Activated CD8-positive, alpha-beta memory T cell treated with anti-CD3 and anti-CD28 coated beads for 4 hours (primary cell): ENCODE data around the gene GADD45A.
A peak's percentile ranks its signal among the peaks of the same experiment; 100 is the strongest.
"Not testable (repeated sequence)": the region's sequence is repeated elsewhere in the genome, so short reads cannot be mapped to it uniquely, and the experiment has no call there.

Experiments used
- DNase-seq, 2 donors: peaks; one replicate each; pipeline ENCODE4 v3.0.0-alpha.2; 2020; ENCODE audit warnings: low read depth in 2 of 2

GADD45A gene

GRCh38 chr1:67685067-67685557 is at the start of gene GADD45A:
Gene GADD45A (plus strand): TSS chr1:67685201. CDS start chr1:67685495, 294 bp downstream.
- peak; percentile 87 to 91 for DNase-seq

- DNase-seq: no peak
Observed at GRCh38 chr1:67636146-67636545, 48.9 kb upstream of the GADD45A start.

- DNase-seq: no peak
Observed at GRCh38 chr1:67639361-67639760, 45.6 kb upstream of the GADD45A start.

GRCh38 chr1:67642629-67643028 is 42.4 kb upstream of the GADD45A start:
- no peak for DNase-seq

DNA sequence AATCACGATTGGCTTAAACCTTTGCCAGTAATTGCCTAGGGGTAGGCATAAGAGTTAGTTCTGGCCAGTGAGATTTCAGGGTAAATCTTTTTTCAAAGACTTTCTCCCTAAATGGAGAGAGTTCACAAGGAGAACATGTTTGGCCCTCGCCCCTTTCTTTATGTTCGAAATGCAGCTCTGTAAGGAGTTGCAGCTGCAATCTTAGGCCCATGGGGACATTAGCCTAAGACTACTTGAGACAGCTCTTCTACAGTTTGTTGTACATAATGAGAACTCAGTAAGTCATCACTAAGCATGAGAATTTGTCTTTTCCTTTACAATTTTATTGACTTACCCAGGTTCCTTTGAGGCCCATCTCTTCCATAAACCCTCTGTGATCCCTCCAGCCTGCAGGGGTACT is 40.4 kb upstream of the GADD45A start:
- no peak for DNase-seq

DNA sequence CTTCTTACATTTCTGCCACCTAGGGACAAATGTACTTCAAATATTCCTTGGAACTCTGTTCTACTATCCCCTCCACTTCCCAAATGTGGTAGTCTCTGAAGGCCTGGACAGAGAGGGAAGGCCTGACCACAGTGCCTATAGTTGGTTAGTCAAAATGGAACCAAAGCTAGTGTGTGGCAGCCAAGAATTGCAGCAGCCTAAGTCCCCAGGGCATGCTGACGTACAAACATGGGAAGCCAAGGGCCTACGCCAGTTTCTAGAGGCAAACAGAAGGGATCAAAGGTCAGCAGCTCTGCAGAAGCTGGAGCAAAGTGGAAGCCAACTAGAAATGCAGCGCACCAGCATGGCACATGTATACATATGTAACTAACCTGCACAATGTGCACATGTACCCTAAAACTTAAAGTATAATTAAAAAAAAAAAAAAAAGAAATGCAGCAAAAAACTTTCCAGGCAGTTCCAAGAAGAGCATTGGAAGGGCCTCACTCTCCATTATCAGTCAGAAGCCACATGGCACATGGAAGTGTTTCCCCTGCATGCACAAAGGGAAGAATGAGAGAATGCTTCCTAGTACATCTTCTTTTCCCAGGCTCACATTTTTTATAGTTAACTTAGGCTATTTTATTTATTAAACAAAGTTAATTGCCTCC is 39.4 kb upstream of the GADD45A start:
- no peak for DNase-seq

- no peak for DNase-seq
Observed at GRCh38 chr1:67646145-67647035, 38.6 kb upstream of the GADD45A start.

GRCh38 chr1:67647036-67647798 is 37.8 kb upstream of the GADD45A start:
- no peak for DNase-seq

DNA sequence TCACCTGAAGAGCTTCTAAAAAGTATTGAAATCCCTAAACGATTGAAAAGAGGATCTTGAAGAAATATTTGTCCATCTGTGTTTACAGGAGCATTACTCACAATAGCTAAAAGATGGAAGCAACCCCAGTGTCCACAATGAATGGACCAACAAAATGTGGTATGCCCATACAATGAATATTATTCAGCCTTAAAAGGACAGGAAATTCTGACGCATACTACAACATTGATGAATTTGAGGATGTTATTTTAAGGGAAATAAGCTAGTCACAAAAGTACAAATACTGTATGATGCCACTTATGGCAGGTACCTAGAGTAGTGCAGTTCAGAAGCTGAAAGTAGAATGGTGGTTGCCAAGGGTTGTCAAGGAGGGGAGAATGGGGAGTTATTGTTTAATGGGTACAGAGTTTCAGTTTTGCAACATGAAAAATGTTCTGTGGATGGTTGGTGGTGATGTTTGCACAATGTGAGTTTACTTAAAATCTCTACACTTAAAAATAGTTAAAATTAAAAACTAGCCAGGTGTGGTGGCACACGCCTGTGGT is 37.1 kb upstream of the GADD45A start:
- no peak for DNase-seq

DNA sequence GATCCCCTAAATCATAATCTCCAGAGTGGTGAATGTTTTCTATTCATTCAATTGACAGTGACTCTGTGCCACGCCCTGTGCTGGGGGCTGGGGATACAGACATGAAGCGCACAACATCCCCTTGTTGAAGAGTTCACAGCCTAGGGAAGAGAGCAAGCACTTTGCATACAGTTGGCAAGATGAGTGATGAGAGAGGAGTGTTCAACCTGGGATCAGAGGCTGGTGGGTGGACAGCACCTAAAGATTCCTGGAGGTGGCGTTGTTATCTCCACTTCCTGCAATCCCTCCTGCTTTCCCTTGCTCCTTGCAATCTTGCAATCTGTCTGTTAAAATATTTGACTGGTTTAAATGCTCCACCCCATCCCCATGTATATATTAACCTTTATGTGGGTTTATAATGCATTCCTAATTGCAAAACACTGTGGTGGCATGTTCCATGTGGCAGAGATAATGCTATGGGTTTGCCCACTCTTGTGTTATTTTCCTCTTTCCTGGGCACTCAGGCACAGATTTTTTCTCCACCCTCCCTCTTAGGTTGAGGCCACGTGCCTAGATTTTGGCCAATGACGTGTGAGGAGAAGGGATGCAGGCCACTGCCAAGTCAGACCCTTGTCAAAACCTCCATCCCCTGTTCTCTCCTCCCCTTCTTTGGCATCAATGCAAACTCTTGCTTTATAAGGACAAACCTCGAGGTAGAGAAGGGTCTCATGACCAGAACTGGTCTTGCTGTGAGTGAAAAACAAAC is 36.2 kb upstream of the GADD45A start:
- no peak for DNase-seq

GRCh38 chr1:67650061-67650460 is 34.9 kb upstream of the GADD45A start:
- DNase-seq: no peak

DNA sequence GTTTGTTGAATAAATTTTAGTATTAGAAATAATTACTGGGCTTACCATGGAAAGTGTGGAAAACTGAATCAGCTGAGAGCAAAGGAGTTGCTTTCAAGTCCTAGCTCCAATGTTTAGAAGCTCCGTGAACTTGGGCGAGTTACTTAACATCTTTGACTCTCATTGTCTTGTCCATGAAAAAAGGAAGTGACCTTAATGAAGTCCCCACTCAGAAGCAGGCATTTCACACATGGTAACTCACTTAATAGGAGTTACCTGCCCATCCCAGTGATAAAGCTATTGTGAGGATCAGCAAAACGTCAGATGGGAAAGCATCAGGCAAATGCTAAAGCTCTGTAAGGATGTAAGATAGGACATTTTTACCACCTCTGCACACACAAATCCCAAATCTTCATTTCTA is 34.0 kb upstream of the GADD45A start:
- DNase-seq: no peak

GRCh38 chr1:67652800-67653199 is 32.2 kb upstream of the GADD45A start:
- no peak for DNase-seq

- DNase-seq: no peak
Observed at GRCh38 chr1:67653304-67653703, 31.7 kb upstream of the GADD45A start.

GRCh38 chr1:67655581-67655980 is 29.4 kb upstream of the GADD45A start:
- no peak for DNase-seq

GRCh38 chr1:67657152-67657551 is 27.8 kb upstream of the GADD45A start:
- DNase-seq: not testable (repeated sequence)

- DNase-seq: no peak
Observed at GRCh38 chr1:67659229-67659628, 25.8 kb upstream of the GADD45A start.

DNA sequence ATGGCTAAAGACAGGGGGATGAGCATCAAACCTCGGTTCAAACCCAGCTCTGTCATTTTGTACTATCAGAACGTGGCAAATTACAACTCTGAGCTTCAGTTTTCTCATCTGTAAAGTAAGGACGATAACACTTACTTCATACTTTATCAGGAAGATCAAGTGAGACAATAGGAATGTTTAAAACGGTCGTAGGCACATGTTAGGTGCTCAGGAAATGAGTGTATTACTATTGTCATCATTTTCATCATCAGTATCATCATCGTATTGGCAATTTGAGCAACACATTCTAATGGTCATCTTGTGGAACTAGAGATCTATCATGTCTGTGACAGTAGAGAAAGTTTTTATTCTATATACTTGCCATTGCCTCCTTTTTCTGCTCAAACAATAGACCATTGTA is 22.1 kb upstream of the GADD45A start:
- no peak for DNase-seq

GRCh38 chr1:67664048-67664447 is 21.0 kb upstream of the GADD45A start:
- no peak for DNase-seq

DNA sequence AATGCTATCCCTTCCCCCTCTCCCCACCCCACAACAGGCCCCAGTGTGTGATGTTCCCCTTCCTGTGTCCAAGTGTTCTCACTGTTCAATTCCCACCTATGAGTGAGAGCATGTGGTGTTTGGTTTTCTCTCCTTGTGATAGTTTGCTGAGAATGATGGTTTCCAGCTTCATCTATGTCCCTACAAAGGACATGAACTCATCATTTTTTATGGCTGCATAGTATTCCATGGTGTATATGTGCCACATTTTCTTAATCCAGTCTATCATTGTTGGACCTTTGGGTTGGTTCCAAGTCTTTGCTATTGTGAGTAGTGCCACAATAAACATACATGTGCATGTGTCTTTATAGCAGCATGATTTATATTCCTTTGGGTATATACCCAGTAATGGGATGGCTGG is 19.7 kb upstream of the GADD45A start:
- DNase-seq: not testable (repeated sequence)

- no peak for DNase-seq
Observed at GRCh38 chr1:67666636-67667035, 18.4 kb upstream of the GADD45A start.
